SK-N-SH (cell line): ENCODE measurements around the gene FRRS1L. TPM values are rescaled to one million over a fixed set of nuclear protein-coding genes. Genes with fewer than 3 reads are reported as not detected.

Experiments used
- CTCF ChIA-PET: fragments of 300-600, 350-600 bp; formaldehyde crosslinking; extraction: SDS; loops from one replicate; lab custom pipeline; 2021; lab: Yijun Ruan, JAX
- POLR2A ChIA-PET: fragments of 350-600 bp; sonication (Branson Sonifier 250); formaldehyde crosslinking; extraction: SDS; loops from one replicate; lab custom pipeline; 2020; ENCODE audit warnings: antibody characterized with exemption, inconsistent platforms; lab: Yijun Ruan, JAX
- DNase-seq: peaks from one replicate; pipeline ENCODE4 v3.0.0; 2012
- H2AFZ ChIP-seq: fragments of 200-600 bp; sonication (generic); 2 replicates; pipeline ENCODE4 v1.8.1; 2016; ENCODE audit warnings: antibody characterized with exemption, mild to moderate bottlenecking, low read depth
- H3F3A ChIP-seq: fragments of 200-600 bp; sonication (generic); replicated peaks from 2 replicates; pipeline ENCODE3; 2016; ENCODE audit warnings: antibody characterized with exemption, mild to moderate bottlenecking; ENCODE audit not compliant: insufficient read depth
- H3K27ac ChIP-seq, 2 experiments: fragments of 200-500 bp in 1 of 2; fragments of 200-600 bp in 1 of 2; sonication (Bioruptor generic) in 1 of 2; sonication (generic), shearing (Covaris generic) in 1 of 2; 2 replicates each; pipeline versions ENCODE4 v1.5.1 to v1.6.1; 2014 to 2016; ENCODE audit warnings: low read depth in 2 of 2, inconsistent platforms in 1 of 2, low read length in 1 of 2, mild to moderate bottlenecking in 1 of 2, mixed read lengths in 1 of 2
- H3K27me3 ChIP-seq: fragments of 200-600 bp; sonication (generic), shearing (Covaris generic); 2 replicates; pipeline ENCODE4 v1.6.1; 2016; ENCODE audit warnings: mixed run types; ENCODE audit not compliant: insufficient read depth
- H3K36me3 ChIP-seq, 2 experiments: fragments of 200-500 bp in 1 of 2; fragments of 200-600 bp in 1 of 2; sonication (Bioruptor generic) in 1 of 2; sonication (generic) in 1 of 2; replicated peaks in 1 of 2; 2 replicates each; pipeline versions ENCODE3 to v1.5.1; 2014 to 2016; ENCODE audit warnings: low read length in 1 of 2, mild to moderate bottlenecking in 1 of 2; ENCODE audit not compliant: insufficient read depth in 2 of 2, control insufficient read depth in 1 of 2
- H3K4me1 ChIP-seq, 2 experiments: fragments of 200-500 bp in 1 of 2; fragments of 200-600 bp in 1 of 2; sonication (Bioruptor generic) in 1 of 2; sonication (generic), shearing (Covaris generic) in 1 of 2; 2 replicates each; pipeline versions ENCODE4 v1.5.1 to v1.6.1; 2014 to 2016; ENCODE audit warnings: low read depth in 1 of 2, low read length in 1 of 2, mixed run types in 1 of 2; ENCODE audit not compliant: insufficient read depth in 2 of 2, control insufficient read depth in 1 of 2
- H3K4me2 ChIP-seq: fragments of 200-600 bp; sonication (generic), shearing (Covaris generic); 2 replicates; pipeline ENCODE4 v1.6.1; 2017; ENCODE audit warnings: mixed run types
- H3K4me3 ChIP-seq, 2 experiments: fragments of 200-500 bp in 1 of 2; fragments of 200-600 bp in 1 of 2; sonication (Bioruptor generic) in 1 of 2; sonication (generic), shearing (Covaris generic) in 1 of 2; 2 replicates each; pipeline versions ENCODE4 v1.5.1 to v1.8.1; 2014 to 2016; ENCODE audit warnings: low read depth in 2 of 2, inconsistent platforms in 1 of 2, low read length in 1 of 2, mild to moderate bottlenecking in 1 of 2, mixed read lengths in 1 of 2, moderate library complexity in 1 of 2
- H3K79me2 ChIP-seq: fragments of 200-600 bp; sonication (generic); 2 replicates; pipeline ENCODE4 v1.8.1; 2017; ENCODE audit warnings: mild to moderate bottlenecking; ENCODE audit not compliant: insufficient read depth
- H3K9ac ChIP-seq: fragments of 200-600 bp; sonication (generic); 2 replicates; pipeline ENCODE4 v1.6.1; 2017; ENCODE audit warnings: mixed run types
- H3K9me2 ChIP-seq: fragments of 200-600 bp; sonication (generic); 2 replicates; pipeline ENCODE4 v1.6.1; 2017; ENCODE audit warnings: mixed run types
- H3K9me3 ChIP-seq: fragments of 200-600 bp; sonication (generic); 2 replicates; pipeline ENCODE4 v1.6.1; 2017; ENCODE audit warnings: mixed run types, mild to moderate bottlenecking, moderate library complexity
- H4K20me1 ChIP-seq: fragments of 200-600 bp; sonication (generic); 2 replicates; pipeline ENCODE4 v1.6.1; 2017; ENCODE audit warnings: mild to moderate bottlenecking, mixed run types; ENCODE audit not compliant: insufficient read depth
- EP300 ChIP-seq, 2 experiments: IDR thresholded peaks; 2 replicates each; pipeline versions ENCODE4 v1.4.0 to v1.6.1; 2012; ENCODE audit warnings: borderline replicate concordance in 1 of 2, low read depth in 1 of 2, low read length in 1 of 2
- FOXM1 ChIP-seq: IDR thresholded peaks from 2 replicates; pipeline ENCODE4 v1.4.0; 2012; ENCODE audit warnings: low read depth, mild to moderate bottlenecking
- MEF2A ChIP-seq: IDR thresholded peaks from 2 replicates; pipeline ENCODE4 v1.4.0; 2012; ENCODE audit warnings: low read depth, borderline replicate concordance
- NRF1 ChIP-seq: IDR thresholded peaks from 2 replicates; pipeline ENCODE4 v1.6.1; 2012; ENCODE audit warnings: low read depth, mild to moderate bottlenecking, low read length
- RAD21 ChIP-seq: IDR thresholded peaks from 2 replicates; pipeline ENCODE4 v1.6.1; 2012; ENCODE audit warnings: mild to moderate bottlenecking, low read length
- RCOR1 ChIP-seq: fragments of 150-350 bp; IDR thresholded peaks from 2 replicates; pipeline ENCODE4 v1.6.1; 2017; ENCODE audit warnings: antibody characterized with exemption, low read length
- RXRA ChIP-seq: IDR thresholded peaks from 2 replicates; pipeline ENCODE4 v1.4.0; 2012; ENCODE audit warnings: low read depth, mild to moderate bottlenecking, borderline replicate concordance
- TAF1 ChIP-seq: IDR thresholded peaks from 2 replicates; pipeline ENCODE4 v1.6.1; 2012; ENCODE audit warnings: low read depth, mild to moderate bottlenecking, low read length, moderate library complexity, borderline replicate concordance
- TCF12 ChIP-seq: IDR thresholded peaks from 2 replicates; pipeline ENCODE4 v1.4.0; 2012
- USF1 ChIP-seq: IDR thresholded peaks from 2 replicates; pipeline ENCODE4 v1.4.0; 2012; ENCODE audit warnings: low read depth, borderline replicate concordance
- USF2 ChIP-seq: fragments of 150-350 bp; IDR thresholded peaks from 2 replicates; pipeline ENCODE4 v1.6.1; 2017; ENCODE audit warnings: antibody characterized with exemption, low read length, low read depth, borderline replicate concordance
- WGBS: methylation state at CpG from one replicate; pipeline ENCODE4 v1.1.6; 2017; ENCODE audit warnings: low lambda C conversion rate; 5-methylcytosine and 5-hydroxymethylcytosine counted together
- polyA plus RNA-seq, 3 experiments: library from polyadenylated mRNA; depleted of rRNA; stranded (reverse); fragments of >200 nt; gene quantifications; 2 replicates each; pipeline ENCODE4 v1.2.3, GENCODE V29; 2012

The FRRS1L gene
- polyA plus RNA-seq, 1 of the 3 experiments (the other 2 are of a cell fraction) = 3.7 TPM

- no peak overlapping the region for H3K4me2 ChIP-seq
- no peaks in the 10 kb centered on the region for H3K9me2 ChIP-seq
- no peaks in the 10 kb centered on the region; a peak in 1 of 4 replicates for H3K4me1 ChIP-seq
- H3K9me3 ChIP-seq = no peaks in the 10 kb centered on the region
- H3K27ac ChIP-seq = no peak overlapping the region
- DNase-seq = no peak
- H3K79me2 ChIP-seq = no peaks in the 10 kb centered on the region
- no peaks in the 10 kb centered on the region for H4K20me1 ChIP-seq
- WGBS = 75% methylated on average over 5 of the region's 5 CpGs
- no peak overlapping the region for H2AFZ ChIP-seq
- no peaks in the 10 kb centered on the region for H3K27me3 ChIP-seq
- H3K4me3 ChIP-seq = no peak overlapping the region
- CTCF ChIA-PET = no interaction called here
- no peak for TF ChIP-seq RXRA
- no peak for TF ChIP-seq USF1
- no peak for TF ChIP-seq TCF12
- TF ChIP-seq RCOR1 = no peak
- no peak for TF ChIP-seq RAD21
- TF ChIP-seq FOXM1 = no peak
- no peak for TF ChIP-seq USF2
- no peak for TF ChIP-seq MEF2A
- no peak for TF ChIP-seq TAF1
- H3K9ac ChIP-seq = no peak overlapping the region
- no peaks in the 10 kb centered on the region for H3F3A ChIP-seq
- POLR2A ChIA-PET = no interaction called here
- H3K36me3 ChIP-seq = no peaks in the 10 kb centered on the region
Measured at GRCh38 chr9:109149089-109149488, 18.0 kb downstream of the FRRS1L start.

- TF ChIP-seq NRF1 (no peak), EP300 (IDR thresholded peaks at IDR 0.05; ENCODE audit: borderline replicate concordance in 1 of 2, low read depth in 1 of 2, low read length in 1 of 2) (no peak), MEF2A (no peak)
- no peaks in the 10 kb centered on the region for H3K27me3 ChIP-seq
- no peak overlapping the region for H3K4me3 ChIP-seq
- H3K9ac ChIP-seq = no peak overlapping the region
- POLR2A ChIA-PET = no interaction called here
- H2AFZ ChIP-seq = no peak overlapping the region
- H4K20me1 ChIP-seq = no peaks in the 10 kb centered on the region
- no peak overlapping the region for H3K4me2 ChIP-seq
- no peaks in the 10 kb centered on the region for H3F3A ChIP-seq
- H3K9me3 ChIP-seq = no peaks in the 10 kb centered on the region
- DNase-seq = no peak
- H3K4me1 ChIP-seq = peaks cover 0 to 3% of the 10 kb centered on the region in 2 experiments; a peak in 1 of 4 replicates
- WGBS = 86% methylated on average over 6 of the region's 6 CpGs
- CTCF ChIA-PET = interaction anchor here (0.9 to 1.2 kb wide), 2 partner anchors 10 to 38 kb away, joined by 3 read pairs; no protein-coding TSS in a partner anchor
- no peaks in the 10 kb centered on the region for H3K9me2 ChIP-seq
- H3K79me2 ChIP-seq = no peaks in the 10 kb centered on the region
- no peaks in the 10 kb centered on the region for H3K36me3 ChIP-seq
- no peak overlapping the region for H3K27ac ChIP-seq
Measured at GRCh38 chr9:109145051-109145450, 22.0 kb downstream of the FRRS1L start.
